Measurements from ENCODE around the gene SLC22A2.

SLC22A2 gene

DNA sequence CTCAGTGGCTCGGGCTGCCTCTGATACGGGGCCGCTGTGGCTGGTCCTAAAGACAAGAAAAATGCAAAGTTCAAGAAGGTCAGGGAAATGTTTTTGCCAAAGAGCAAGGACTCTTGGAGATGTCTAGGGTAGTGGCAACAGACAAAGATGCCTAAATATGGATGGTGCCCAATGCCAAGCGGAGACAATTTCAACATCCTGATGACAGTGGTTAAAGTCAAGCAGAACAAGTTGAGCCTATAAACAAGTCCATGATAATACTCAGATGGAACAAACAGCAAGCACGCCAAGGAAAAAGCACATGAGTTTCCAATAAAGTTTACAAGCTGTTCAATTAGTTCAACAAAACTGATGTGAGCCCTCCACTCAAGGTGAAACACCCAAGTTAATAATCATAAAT is 85.9 kb downstream of the SLC22A2 start:
- no peaks in the 10 kb centered on the region for H3K79me2 ChIP-seq (ENCODE audit: insufficient read depth, low read length)
- no peaks in the 10 kb centered on the region for H3K27me3 ChIP-seq (ENCODE audit: insufficient read depth, low read length, poor library complexity, severe bottlenecking)
- no peak overlapping the region for H3K4me3 ChIP-seq (ENCODE audit: low read length, poor library complexity, severe bottlenecking)
- TF ChIP-seq, protein P1, sequence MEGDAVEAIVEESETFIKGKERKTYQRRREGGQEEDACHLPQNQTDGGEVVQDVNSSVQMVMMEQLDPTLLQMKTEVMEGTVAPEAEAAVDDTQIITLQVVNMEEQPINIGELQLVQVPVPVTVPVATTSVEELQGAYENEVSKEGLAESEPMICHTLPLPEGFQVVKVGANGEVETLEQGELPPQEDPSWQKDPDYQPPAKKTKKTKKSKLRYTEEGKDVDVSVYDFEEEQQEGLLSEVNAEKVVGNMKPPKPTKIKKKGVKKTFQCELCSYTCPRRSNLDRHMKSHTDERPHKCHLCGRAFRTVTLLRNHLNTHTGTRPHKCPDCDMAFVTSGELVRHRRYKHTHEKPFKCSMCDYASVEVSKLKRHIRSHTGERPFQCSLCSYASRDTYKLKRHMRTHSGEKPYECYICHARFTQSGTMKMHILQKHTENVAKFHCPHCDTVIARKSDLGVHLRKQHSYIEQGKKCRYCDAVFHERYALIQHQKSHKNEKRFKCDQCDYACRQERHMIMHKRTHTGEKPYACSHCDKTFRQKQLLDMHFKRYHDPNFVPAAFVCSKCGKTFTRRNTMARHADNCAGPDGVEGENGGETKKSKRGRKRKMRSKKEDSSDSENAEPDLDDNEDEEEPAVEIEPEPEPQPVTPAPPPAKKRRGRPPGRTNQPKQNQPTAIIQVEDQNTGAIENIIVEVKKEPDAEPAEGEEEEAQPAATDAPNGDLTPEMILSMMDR (conservative IDR thresholded peaks at IDR 0.05; ENCODE audit: low read length): no peak
- no peak for TF ChIP-seq EZH2phosphoT487 (IDR thresholded peaks at IDR 0.05; ENCODE audit: borderline replicate concordance)
- H3F3A ChIP-seq (ENCODE audit: low read depth): no peaks in the 10 kb centered on the region
- no peak overlapping the region for H3K4me2 ChIP-seq (ENCODE audit: low read depth, low read length, poor library complexity, severe bottlenecking)
- no peaks in the 10 kb centered on the region for H3K9me2 ChIP-seq (replicated peaks; ENCODE audit: low read depth, low read length)
- H2AFZ ChIP-seq (ENCODE audit: low read length): no peak overlapping the region
- H3K4me1 ChIP-seq (ENCODE audit: insufficient read depth, low read length, poor library complexity, severe bottlenecking): no peaks in the 10 kb centered on the region
- no peaks in the 10 kb centered on the region for H3K36me3 ChIP-seq (ENCODE audit: insufficient read depth, low read length)
- no peaks in the 10 kb centered on the region for H3K9me3 ChIP-seq (ENCODE audit: insufficient read depth, low read depth, low read length)
- H3K9ac ChIP-seq (ENCODE audit: low read depth, low read length, poor library complexity, severe bottlenecking): no peak overlapping the region
- no peaks in the 10 kb centered on the region for H4K20me1 ChIP-seq (ENCODE audit: insufficient read depth, low read length, poor library complexity, severe bottlenecking)

DNA sequence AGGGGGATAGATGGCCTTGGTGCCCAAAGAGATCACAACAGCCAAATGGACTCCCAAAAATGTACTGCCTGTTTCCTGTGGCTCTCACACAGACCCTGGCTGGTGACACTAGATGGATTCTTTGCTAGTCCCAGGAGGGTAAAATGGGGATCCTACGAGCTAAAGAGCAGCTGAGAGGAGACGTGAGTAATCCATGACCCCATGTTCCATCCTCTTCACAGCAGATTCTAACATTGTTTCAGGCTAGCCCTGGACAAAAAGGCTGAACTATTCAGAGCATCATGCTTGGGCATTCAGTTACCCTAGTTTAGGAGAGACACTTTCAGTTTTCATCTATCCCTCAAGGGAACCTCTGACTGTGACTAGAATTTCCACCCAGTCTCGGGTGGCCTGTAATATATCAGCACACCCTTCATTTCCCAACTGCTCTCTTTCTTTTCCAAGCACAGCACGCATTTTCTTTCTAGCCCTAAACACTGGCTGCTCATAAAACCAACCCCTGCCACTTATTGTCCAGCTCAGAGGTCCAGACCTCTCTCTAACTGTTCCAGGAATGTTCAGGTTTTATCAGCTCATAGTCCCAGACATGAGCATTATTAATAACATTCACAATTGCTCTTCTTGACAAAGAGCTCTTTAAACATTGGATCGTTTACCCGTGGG is 88.5 kb downstream of the SLC22A2 start:
- Histone ChIP-seq H2AFZ (ENCODE audit: low read length) (no peak overlapping the region), H3K4me1 (ENCODE audit: insufficient read depth, low read length, poor library complexity, severe bottlenecking) (no peaks in the 10 kb centered on the region), H3K9me2 (replicated peaks; ENCODE audit: low read depth, low read length) (no peaks in the 10 kb centered on the region), H3K27me3 (ENCODE audit: insufficient read depth, low read length, poor library complexity, severe bottlenecking) (no peaks in the 10 kb centered on the region), H3K79me2 (ENCODE audit: insufficient read depth, low read length) (no peaks in the 10 kb centered on the region), H3K36me3 (ENCODE audit: insufficient read depth, low read length) (no peaks in the 10 kb centered on the region), H3F3A (ENCODE audit: low read depth) (no peaks in the 10 kb centered on the region), H3K9me3 (ENCODE audit: insufficient read depth, low read depth, low read length) (no peaks in the 10 kb centered on the region), H3K9ac (ENCODE audit: low read depth, low read length, poor library complexity, severe bottlenecking) (no peak overlapping the region), H4K20me1 (ENCODE audit: insufficient read depth, low read length, poor library complexity, severe bottlenecking) (no peaks in the 10 kb centered on the region), H3K4me2 (ENCODE audit: low read depth, low read length, poor library complexity, severe bottlenecking) (no peak overlapping the region), H3K4me3 (ENCODE audit: low read length, poor library complexity, severe bottlenecking) (no peak overlapping the region)
- no peak for TF ChIP-seq EZH2phosphoT487 (IDR thresholded peaks at IDR 0.05; ENCODE audit: borderline replicate concordance)
- TF ChIP-seq, protein P1 (conservative IDR thresholded peaks at IDR 0.05; ENCODE audit: low read length): no peak

DNA sequence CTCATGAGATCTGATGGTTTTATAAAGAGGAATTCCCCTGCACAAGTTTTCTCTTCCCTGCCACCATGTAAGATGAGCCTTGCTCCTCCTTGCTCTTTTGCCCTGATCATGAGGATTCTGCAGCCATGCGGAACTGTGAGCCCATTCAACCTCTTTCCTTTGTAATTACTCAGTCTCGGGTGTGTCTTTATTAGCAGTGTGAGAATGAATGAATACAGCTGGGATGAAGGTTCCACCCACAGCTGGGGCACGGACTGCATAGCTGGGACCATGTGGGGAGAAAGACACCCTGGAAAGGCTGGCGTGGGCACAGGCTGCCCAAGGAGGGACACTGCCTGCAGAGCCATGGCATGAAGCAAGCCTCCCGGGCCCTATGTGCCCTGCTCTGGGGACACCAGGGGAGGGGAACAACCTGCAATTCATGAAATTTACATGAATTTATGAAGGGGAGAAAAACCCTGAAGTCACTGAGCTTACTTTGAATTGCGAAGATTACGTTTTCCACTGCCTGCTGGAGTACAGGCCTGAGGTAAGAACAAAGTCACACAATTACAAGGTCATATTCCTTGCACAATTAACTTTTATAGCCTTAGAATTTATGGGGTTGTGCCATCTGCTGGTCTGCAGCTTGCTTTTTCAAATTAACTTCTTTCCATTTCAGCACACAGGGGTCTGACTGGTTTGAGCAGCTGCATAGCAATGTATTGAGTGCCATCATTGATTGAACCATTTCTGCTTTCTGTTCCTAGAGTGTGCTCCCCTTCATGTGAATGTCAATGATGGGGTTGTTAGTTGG is 90.8 kb downstream of the SLC22A2 start:
- H3K79me2 ChIP-seq (ENCODE audit: insufficient read depth, low read length): no peaks in the 10 kb centered on the region
- TF ChIP-seq EZH2phosphoT487 (IDR thresholded peaks at IDR 0.05; ENCODE audit: borderline replicate concordance): no peak
- TF ChIP-seq, protein P1 (conservative IDR thresholded peaks at IDR 0.05; ENCODE audit: low read length): no peak
- no peaks in the 10 kb centered on the region for H3K9me3 ChIP-seq (ENCODE audit: insufficient read depth, low read depth, low read length)
- H3K4me2 ChIP-seq (ENCODE audit: low read depth, low read length, poor library complexity, severe bottlenecking): no peak overlapping the region
- H2AFZ ChIP-seq (ENCODE audit: low read length): no peak overlapping the region
- H3K27me3 ChIP-seq (ENCODE audit: insufficient read depth, low read length, poor library complexity, severe bottlenecking): no peaks in the 10 kb centered on the region
- no peaks in the 10 kb centered on the region for H3K36me3 ChIP-seq (ENCODE audit: insufficient read depth, low read length)
- no peak overlapping the region for H3K4me3 ChIP-seq (ENCODE audit: low read length, poor library complexity, severe bottlenecking)
- H3K9me2 ChIP-seq (replicated peaks; ENCODE audit: low read depth, low read length): no peaks in the 10 kb centered on the region
- no peaks in the 10 kb centered on the region for H3K4me1 ChIP-seq (ENCODE audit: insufficient read depth, low read length, poor library complexity, severe bottlenecking)
- no peaks in the 10 kb centered on the region for H4K20me1 ChIP-seq (ENCODE audit: insufficient read depth, low read length, poor library complexity, severe bottlenecking)
- H3F3A ChIP-seq (ENCODE audit: low read depth): no peaks in the 10 kb centered on the region
- H3K9ac ChIP-seq (ENCODE audit: low read depth, low read length, poor library complexity, severe bottlenecking): no peak overlapping the region

Measured in Loucy (cell line).